Measurements from ENCODE around the gene MET.

MET gene

DNA sequence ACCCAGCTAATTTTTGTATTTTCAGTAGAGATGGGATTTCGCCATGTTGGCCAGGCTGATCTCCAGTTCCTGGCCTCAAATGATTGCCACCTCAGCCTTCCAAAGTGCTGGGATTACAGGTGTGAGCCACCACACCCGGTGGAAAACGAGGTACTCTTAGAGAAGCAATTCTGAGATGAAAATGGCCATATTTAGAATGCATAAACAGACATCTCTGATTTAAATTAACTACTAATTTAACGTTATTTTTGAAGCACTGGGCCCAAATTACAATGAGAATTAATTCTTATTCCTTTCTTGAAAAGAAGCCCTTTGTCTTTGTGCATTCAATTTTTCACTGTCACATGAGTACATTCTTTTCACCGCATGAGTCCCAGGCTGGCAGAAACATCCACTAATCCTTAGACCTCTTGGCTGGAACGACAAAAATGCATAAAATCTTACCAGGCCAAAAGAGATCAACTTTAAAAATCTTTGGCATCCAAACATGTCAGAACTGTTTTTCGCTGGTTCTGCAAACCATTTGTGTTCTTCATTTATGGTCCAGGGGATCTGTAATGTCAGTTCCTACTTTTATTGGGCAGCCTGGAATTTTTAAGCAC is 130.2 kb downstream of the MET start:
- no peaks in the 10 kb centered on the region for H3K36me3 ChIP-seq (ENCODE audit: insufficient read depth)
- no peak for TF ChIP-seq CTCF (conservative IDR thresholded peaks at IDR 0.05; ENCODE audit: low read depth, low read length)
- no peaks in the 10 kb centered on the region for H3K79me2 ChIP-seq (ENCODE audit: insufficient read depth, low read depth)
- no peaks in the 10 kb centered on the region for H3K27me3 ChIP-seq (ENCODE audit: insufficient read depth, low read depth)
- no peak overlapping the region for H3K9ac ChIP-seq
- H3K4me1 ChIP-seq (ENCODE audit: low read depth, poor library complexity, severe bottlenecking) = peaks cover 9% of the 10 kb centered on the region
- H3K4me3 ChIP-seq (IDR thresholded peaks at IDR 0.05; ENCODE audit: insufficient read depth, low read depth, low read length) = no peak overlapping the region
- H2AFZ ChIP-seq (ENCODE audit: low read depth) = peak overlapping the region; percentile 38
- no peak overlapping the region for H3K27ac ChIP-seq
- H3K4me2 ChIP-seq = no peak overlapping the region
- H4K20me1 ChIP-seq (ENCODE audit: insufficient read depth) = no peaks in the 10 kb centered on the region

DNA sequence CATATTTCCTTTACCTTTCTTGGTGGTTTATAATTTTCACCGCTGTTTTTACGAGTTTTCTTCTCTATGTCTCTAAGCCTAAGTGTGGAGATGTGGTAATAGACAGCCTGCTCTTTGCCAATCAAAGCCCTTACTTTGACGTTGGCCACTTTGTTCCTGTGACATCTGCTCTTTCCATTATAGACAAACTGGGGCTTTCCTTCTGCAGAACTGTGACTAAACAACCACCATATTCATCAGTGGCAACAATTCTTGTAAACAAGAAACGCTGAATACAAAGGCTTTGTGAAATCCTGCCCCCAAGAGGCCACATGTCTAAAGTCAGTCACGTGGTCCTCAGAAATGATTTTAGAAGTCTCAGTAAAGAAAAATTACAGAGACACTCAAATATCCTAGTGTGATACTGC is 130.8 kb downstream of the MET start:
- Histone ChIP-seq H3K4me2 (no peak overlapping the region), H3K36me3 (ENCODE audit: insufficient read depth) (no peaks in the 10 kb centered on the region), H3K4me1 (ENCODE audit: low read depth, poor library complexity, severe bottlenecking) (peaks cover 9% of the 10 kb centered on the region), H3K9ac (no peak overlapping the region), H3K79me2 (ENCODE audit: insufficient read depth, low read depth) (no peaks in the 10 kb centered on the region), H2AFZ (ENCODE audit: low read depth) (peak overlapping the region; percentile 38), H3K27me3 (ENCODE audit: insufficient read depth, low read depth) (no peaks in the 10 kb centered on the region), H4K20me1 (ENCODE audit: insufficient read depth) (no peaks in the 10 kb centered on the region), H3K4me3 (IDR thresholded peaks at IDR 0.05; ENCODE audit: insufficient read depth, low read depth, low read length) (no peak overlapping the region), H3K27ac (no peak overlapping the region)
- TF ChIP-seq CTCF (conservative IDR thresholded peaks at IDR 0.05; ENCODE audit: low read depth, low read length) = peak; percentile 73

DNA sequence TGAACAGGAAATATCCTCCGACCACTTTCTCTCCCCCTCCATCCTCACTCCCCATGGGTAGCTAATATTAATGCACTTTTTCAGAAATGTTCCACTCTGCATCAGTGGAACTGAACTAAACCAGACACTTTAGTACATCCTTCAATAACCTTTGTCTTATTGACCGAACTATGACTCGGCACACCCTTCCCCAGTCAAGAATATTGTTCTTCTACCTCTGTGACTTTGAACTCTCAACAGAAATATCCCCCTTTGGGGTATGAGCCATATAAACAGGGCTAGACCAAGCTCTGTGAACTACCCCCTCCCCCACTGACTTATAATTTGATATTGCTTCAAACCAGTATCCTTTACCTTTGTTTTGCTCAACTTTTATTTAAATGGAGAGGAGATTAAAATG is 132.5 kb downstream of the MET start:
- TF ChIP-seq CTCF (conservative IDR thresholded peaks at IDR 0.05; ENCODE audit: low read depth, low read length) = no peak
- no peak overlapping the region for H3K9ac ChIP-seq
- H3K79me2 ChIP-seq (ENCODE audit: insufficient read depth, low read depth) = no peaks in the 10 kb centered on the region
- no peak overlapping the region for H3K27ac ChIP-seq
- no peak overlapping the region for H3K4me2 ChIP-seq
- no peaks in the 10 kb centered on the region for H4K20me1 ChIP-seq (ENCODE audit: insufficient read depth)
- H2AFZ ChIP-seq (ENCODE audit: low read depth) = no peak overlapping the region
- no peak overlapping the region for H3K4me3 ChIP-seq (IDR thresholded peaks at IDR 0.05; ENCODE audit: insufficient read depth, low read depth, low read length)
- no peaks in the 10 kb centered on the region for H3K36me3 ChIP-seq (ENCODE audit: insufficient read depth)
- no peaks in the 10 kb centered on the region for H3K27me3 ChIP-seq (ENCODE audit: insufficient read depth, low read depth)
- H3K4me1 ChIP-seq (ENCODE audit: low read depth, poor library complexity, severe bottlenecking) = peaks cover 9% of the 10 kb centered on the region

- H2AFZ ChIP-seq (ENCODE audit: low read depth) = no peak overlapping the region
- no peaks in the 10 kb centered on the region for H3K27me3 ChIP-seq (ENCODE audit: insufficient read depth, low read depth)
- H3K27ac ChIP-seq = no peak overlapping the region
- peaks cover 9% of the 10 kb centered on the region for H3K4me1 ChIP-seq (ENCODE audit: low read depth, poor library complexity, severe bottlenecking)
- no peak overlapping the region for H3K9ac ChIP-seq
- H3K36me3 ChIP-seq (ENCODE audit: insufficient read depth) = no peaks in the 10 kb centered on the region
- no peak overlapping the region for H3K4me2 ChIP-seq
- H3K79me2 ChIP-seq (ENCODE audit: insufficient read depth, low read depth) = no peaks in the 10 kb centered on the region
- TF ChIP-seq CTCF (conservative IDR thresholded peaks at IDR 0.05; ENCODE audit: low read depth, low read length) = no peak
- no peaks in the 10 kb centered on the region for H4K20me1 ChIP-seq (ENCODE audit: insufficient read depth)
- no peak overlapping the region for H3K4me3 ChIP-seq (IDR thresholded peaks at IDR 0.05; ENCODE audit: insufficient read depth, low read depth, low read length)
Measured at GRCh38 chr7:116805100-116805544, 133.1 kb downstream of the MET start.

All from KMS-11 (cell line).